GM18517 (cell line): Measurements from ENCODE around the gene DMXL2.
A peak's percentile ranks its signal among the peaks of the same experiment; 100 is the strongest.
"Not testable (repeated sequence)": the region's sequence is repeated elsewhere in the genome, so short reads cannot be mapped to it uniquely, and the experiment has no call there.

Source experiments
- ATAC-seq: cut with Tn5 transposase; IDR thresholded peaks from one replicate; pipeline ENCODE4 v1.9.1; 2021; ENCODE audit warnings: mild to moderate bottlenecking, moderate library complexity; ENCODE audit not compliant: unreplicated experiment

Gene DMXL2

GRCh38 chr15:51622604-51623370, at the start of gene DMXL2:
Gene DMXL2, minus strand, starts transcription at chr15:51622771. Its CDS starts 226 bp downstream, at chr15:51622545.
- ATAC-seq, result no peak

- ATAC-seq, result no peak
These were observed 49.6 kb upstream of the DMXL2 start for GRCh38 chr15:51672155-51672687.

GRCh38 chr15:51669381-51669780, 46.8 kb upstream of the DMXL2 start:
- ATAC-seq, result no peak

DNA sequence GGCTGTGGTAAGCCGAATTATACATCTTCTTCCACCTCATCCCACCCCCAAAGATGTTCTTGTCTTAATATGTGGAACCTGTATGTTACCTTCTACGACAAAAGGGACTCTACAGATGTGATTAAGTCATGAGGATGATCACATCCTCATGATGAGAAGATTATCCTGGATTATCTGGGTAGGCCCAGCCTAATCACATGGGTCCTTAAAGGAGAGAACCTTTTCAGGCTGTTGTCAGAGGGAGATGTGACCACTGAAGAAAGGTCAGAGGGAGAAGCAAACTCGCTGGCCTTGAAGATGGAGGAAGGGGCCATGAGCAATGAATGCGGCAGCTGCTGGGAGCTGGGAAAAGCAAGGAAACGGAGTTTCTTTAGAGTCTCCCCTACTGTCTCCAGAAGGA, 45.9 kb upstream of the DMXL2 start:
- ATAC-seq, result no peak

DNA sequence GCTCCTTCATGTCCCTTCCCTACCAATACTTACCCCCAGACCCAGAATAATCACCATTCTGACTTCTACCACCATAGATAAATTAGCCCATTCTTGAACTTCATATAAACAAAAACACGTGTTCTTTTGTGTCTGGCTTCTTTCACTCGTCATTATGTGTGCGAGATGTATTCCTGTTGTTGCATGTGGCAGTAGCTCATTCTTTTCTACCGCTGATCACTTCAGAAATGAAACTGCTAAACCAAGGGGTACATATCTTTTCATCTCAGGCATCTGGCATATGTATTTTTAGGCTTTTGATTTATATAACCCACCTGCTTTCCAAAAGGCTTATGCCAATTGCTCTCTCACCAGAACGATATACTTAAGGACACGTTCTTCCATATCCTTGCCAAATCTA, 44.9 kb upstream of the DMXL2 start:
- ATAC-seq, result no peak

GRCh38 chr15:51661072-51661471, 38.5 kb upstream of the DMXL2 start:
- ATAC-seq, result no peak

DNA sequence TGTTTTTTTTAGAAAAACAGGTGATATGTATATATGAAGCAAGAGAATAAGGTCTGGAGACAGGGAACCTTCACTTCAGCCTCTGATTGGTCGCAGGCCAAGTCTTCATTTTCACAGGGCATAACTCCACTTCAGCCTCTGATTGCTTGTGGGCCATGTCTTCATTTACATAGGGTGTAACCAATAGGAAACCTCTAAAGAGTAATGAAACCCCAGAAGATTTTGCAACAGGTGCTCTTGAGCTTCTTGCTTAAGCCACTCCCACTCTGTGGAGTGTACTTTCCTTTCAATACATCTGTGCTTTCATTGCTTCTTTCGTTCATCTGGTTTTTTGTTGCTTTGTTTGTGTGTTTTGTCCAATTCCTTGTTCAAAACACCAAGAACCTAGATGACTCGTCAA, 36.1 kb upstream of the DMXL2 start:
- ATAC-seq, result no peak

DNA sequence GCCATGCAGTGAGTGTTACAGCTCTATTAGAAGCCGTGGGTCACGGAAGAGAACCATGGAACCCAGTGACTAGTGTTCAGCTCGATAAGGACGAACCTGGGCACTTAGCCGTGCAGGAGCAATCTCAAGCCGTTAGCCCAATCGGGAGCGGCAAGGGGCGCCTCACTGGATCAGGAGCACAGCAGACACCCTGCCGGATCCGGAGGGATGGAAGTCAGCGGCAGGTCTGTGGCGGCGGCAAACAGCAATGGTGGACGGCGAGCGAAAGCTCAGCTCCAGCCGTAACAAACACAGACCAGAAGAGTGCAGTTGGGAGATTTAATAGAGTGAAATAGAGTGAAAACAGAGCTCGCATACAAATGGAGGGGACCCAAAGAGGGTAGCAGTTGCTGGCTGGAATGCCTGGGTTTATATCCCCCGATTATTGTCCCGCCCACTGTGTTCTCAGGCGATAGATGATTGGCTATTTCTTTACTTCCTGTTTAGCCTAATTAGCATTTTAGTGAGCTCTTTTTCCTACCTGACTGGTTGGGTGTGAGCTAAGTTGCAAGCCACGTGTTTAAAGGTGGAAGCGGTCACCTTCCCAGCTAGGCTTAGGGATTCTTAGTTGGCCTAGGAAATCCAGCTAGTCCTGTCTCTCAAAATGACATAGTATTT, 33.0 kb upstream of the DMXL2 start:
- ATAC-seq, result not testable (repeated sequence)

- ATAC-seq, result no peak
These were observed 29.6 kb upstream of the DMXL2 start for GRCh38 chr15:51652084-51652668.

DNA sequence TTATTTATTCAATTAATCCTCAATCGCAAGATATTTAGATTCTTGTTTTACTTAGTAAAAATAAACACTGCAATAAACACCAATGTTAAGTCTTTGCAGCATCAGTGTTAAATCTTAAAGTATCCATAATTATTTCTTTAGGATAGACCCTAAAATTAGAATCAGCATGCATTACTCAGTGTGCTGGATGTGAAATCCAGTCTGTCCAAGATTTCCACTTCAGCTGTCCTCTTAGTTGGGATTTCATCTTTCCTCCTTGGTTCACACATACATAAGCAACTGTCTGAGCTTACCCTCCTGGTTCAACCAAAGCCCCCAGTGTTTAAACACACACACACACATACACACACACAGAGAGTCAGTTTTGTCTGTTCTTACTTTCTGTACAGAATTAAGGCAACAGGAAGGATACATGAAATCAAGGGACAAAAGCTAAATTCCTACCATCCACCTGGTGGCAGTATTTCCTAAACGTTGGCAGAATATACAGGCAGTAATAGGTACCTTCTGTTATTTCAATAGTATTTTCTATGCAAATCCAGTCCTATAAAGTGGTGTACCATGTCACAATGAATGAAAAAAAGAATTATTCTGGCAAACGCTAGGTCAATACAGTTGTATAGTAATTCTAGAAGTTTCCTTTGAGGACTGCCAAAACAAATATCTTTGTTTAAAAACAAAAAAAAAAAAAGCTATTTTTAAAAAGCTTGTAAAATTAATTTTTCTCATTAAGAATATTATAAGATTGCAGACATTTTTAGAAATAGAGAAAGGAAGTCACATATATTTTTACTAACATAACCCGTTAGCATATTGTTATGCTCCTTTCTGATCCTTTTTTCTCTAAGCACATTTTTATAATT, 27.3 kb upstream of the DMXL2 start:
- no peak for ATAC-seq

DNA sequence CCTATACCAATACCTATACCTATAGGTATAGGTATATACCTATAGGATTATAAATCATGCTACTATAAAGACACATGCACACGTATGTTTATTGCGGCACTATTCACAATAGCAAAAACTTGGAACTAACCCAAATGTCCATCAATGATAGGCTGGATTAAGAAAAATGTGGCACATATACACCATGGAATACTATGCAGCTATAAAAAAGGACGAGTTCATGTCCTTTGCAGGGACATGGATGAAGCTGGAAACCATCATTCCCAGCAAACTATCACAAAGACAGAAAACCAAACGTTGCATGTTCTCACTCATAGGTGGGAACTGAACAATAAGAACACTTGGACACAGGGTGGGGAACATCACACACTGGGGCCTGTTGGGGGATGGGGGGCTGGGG, 26.1 kb upstream of the DMXL2 start:
- not testable (repeated sequence) for ATAC-seq

DNA sequence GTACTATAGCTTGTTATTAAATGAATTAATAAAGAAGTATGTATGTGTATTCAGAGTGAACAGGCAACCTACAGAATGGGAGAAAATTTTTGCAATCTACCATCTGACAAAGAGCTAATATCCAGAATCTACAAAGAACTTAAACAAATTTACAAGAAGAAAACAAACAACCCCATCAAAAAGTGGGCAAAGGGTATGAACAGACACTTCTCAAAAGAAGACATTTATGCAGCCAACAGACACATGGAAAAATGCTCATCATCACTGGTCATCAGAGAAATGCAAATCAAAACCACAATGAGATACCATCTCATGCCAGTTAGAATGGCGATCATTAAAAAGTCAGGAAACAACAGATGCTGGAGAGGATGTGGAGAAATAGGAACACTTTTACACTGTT, 25.5 kb upstream of the DMXL2 start:
- ATAC-seq, result not testable (repeated sequence)

DNA sequence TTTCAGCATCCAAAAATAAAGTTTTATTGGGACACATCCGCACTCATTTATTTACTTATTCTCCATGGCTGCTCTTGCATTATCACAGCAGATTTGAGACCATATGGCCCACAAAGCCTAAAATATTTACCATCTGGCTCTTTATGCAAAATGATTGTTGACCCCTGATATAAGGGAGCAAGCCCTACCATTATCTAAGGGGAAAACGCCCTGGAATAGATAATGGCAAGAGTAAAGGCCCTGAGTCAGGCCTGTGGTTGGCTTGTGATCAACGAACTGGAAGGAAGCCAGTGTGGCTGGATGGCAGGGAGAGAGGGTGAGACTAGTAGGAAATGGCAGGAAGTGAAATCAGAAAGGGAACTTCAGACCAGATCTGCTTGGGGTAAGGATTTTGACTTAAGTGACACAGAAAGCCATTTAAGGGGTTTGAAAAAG, 24.6 kb upstream of the DMXL2 start:
- ATAC-seq, result no peak

DNA sequence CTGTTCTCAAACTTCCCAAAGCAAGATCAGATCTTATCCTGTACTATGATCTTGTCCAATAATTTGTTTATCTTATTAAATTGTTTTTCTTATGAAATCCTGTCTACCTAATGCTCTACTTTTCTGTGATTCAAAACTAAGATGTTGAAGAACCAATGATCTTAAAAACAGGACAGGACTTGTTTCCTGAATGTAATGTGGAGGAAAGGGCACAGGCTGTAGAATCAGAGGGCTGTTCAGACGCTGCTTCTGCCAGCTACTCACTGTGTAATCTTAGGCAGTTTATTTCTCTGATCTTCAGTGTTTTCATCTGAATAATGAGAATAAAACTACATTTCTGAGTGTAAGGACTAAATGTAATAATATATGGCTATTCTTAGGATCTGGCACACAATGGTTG, 20.1 kb upstream of the DMXL2 start:
- no peak for ATAC-seq

DNA sequence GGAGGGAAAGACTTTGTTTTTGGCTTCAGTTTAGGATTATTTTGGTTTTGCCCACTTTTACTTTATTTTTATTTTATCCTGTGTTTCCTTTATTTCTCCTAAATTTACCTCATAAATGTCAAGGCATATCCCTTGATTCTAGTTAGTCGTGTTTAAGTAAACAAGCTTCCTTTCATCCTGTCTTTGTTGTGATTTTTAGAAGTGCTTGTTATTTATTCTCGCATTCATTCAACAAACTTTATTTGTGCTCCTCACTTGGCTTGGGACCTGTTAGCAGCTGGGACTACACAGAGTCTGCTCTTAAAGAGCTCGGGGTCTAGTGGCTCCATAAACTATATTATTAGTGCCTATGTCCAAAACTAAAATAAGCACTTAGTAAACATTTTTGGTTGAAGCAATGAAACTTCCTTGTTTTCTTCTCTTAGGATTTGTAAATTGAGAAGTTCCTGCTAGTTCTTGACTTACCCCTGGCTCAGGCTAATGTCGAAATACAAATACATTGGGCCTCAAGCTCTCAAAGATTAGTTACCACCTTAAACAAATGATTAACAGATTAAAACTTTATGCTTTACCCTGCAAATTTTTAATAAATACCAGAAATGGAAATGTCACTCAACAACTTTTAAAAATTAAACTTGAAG, 19.0 kb upstream of the DMXL2 start:
- no peak for ATAC-seq

- ATAC-seq, result no peak
These were observed 12.1 kb upstream of the DMXL2 start for GRCh38 chr15:51634591-51635198.

GRCh38 chr15:51629612-51630011, 7.0 kb upstream of the DMXL2 start:
- ATAC-seq, result no peak

DNA sequence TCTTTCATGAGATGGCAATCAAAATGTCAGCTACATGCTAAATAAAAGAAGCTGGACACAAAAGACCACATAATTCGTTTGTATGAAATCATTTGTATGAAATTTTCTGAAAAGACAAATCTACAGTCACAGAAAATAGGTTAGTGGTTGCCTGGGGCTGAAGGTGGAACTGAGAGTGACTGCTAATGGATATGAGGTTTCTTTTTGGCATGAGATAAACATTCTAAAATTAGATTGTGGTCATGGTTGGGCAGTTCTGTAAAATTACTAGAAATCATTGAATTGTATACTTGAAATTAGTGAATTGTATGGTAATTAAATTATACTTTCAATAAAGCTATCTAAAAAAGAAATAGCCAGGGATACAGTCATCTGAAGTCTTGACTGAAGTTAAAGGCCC, 2.7 kb upstream of the DMXL2 start:
- peak; percentile 55 for ATAC-seq

DNA sequence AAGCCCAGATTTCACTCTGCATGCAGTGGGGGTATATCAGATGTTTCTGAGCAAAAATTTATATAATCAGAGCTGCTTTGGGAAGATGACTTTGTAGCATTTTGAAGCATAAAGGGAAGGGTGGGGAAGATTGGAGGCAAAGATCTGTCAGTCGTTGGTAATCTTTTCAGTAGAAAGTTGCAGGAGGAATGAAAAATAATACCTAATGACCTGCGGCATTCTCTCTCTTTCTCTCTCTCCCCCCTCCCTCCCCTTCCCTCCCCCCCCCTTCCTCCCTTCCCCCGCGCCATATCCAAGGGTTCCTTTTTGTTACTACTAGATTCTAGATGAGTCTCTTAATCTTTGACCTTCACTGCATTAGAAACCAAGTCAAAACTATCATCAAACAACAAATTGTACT, 1.5 kb upstream of the DMXL2 start:
- no peak for ATAC-seq

- no peak for ATAC-seq
These were observed 891 bp upstream of the DMXL2 start for GRCh38 chr15:51623386-51623938.
